K562 (cell line): Measurements from ENCODE around the gene SLAMF9. TPM values are rescaled to one million over a fixed set of nuclear protein-coding genes. Genes with fewer than 3 reads are reported as not detected.

Source experiments
- ATAC-seq: fragments of 200-7000 bp; cut with Tn5 transposase; 3 replicates; pipeline ENCODE4 v1.9.1; 2020; ENCODE audit warnings: moderate library complexity
- BruUV-seq: library from RNA; stranded (reverse); fragments of 400-500 nt; replicated peaks from 2 replicates; lab custom pipeline; 2021; lab: Mats Ljungman, UMichigan
- CTCF ChIA-PET: fragments of 300-600 bp; formaldehyde crosslinking; extraction: SDS; loops from one replicate; lab custom pipeline; 2021; ENCODE audit warnings: low intra/inter-chr PET ratio; lab: Yijun Ruan, JAX
- POLR2A ChIA-PET: fragments of 300-600, 350-650 bp; sonication (Branson Sonifier 250); formaldehyde crosslinking; extraction: SDS; loops from one replicate; lab custom pipeline; 2021; ENCODE audit warnings: antibody characterized with exemption, inconsistent platforms; lab: Yijun Ruan, JAX
- DNase-seq, 4 experiments: peaks; one replicate each; pipeline versions ENCODE4 v3.0.0 to v3.0.0-alpha.2; 2011 to 2018; ENCODE audit warnings: low spot score in 3 of 4, mixed read lengths in 3 of 4; ENCODE audit errors: extremely low read depth in 1 of 4
- FAIRE-seq: peaks from 2 replicates; lab custom pipeline; 2011; peaks lifted over from hg19 to GRCh38; lab: Jason Lieb, UNC
- H2AFZ ChIP-seq: 2 replicates; pipeline ENCODE4 v1.6.0; 2011; ENCODE audit warnings: low read depth, low read length, control low read depth, inconsistent platforms
- H3K27ac ChIP-seq: fragments of 200-600 bp; 3 replicates; pipeline ENCODE4 v1.8.0; 2011; ENCODE audit warnings: low read depth, mild to moderate bottlenecking, control low read depth, inconsistent platforms, low read length, moderate library complexity, mixed read lengths; ENCODE audit errors: extremely low read depth
- H3K27me3 ChIP-seq, 2 experiments: fragments of 300-600 bp in 1 of 2; 2 replicates in 1 of 2; 3 replicates in 1 of 2; pipeline versions ENCODE4 v1.6.0 to v1.8.0; 2011; ENCODE audit warnings: inconsistent platforms in 2 of 2, low read length in 2 of 2, mild to moderate bottlenecking in 1 of 2, mixed read lengths in 1 of 2, moderate library complexity in 1 of 2; ENCODE audit not compliant: control insufficient read depth in 2 of 2, insufficient read depth in 2 of 2
- H3K36me3 ChIP-seq: fragments of 300-600 bp; 3 replicates; pipeline ENCODE4 v1.8.0; 2011; ENCODE audit warnings: mild to moderate bottlenecking, low read length, inconsistent platforms; ENCODE audit not compliant: control insufficient read depth, insufficient read depth
- H3K4me1 ChIP-seq, 2 experiments: fragments of 200-600 bp in 1 of 2; replicated peaks in 1 of 2; 2 replicates in 1 of 2; 3 replicates in 1 of 2; pipeline versions ENCODE4 v1.5.1 to v1.8.0; 2011; ENCODE audit warnings: inconsistent platforms in 2 of 2, low read length in 2 of 2, mild to moderate bottlenecking in 1 of 2, mixed read lengths in 1 of 2, moderate library complexity in 1 of 2; ENCODE audit not compliant: control insufficient read depth in 2 of 2, insufficient read depth in 2 of 2
- H3K4me2 ChIP-seq: 2 replicates; pipeline ENCODE4 v1.6.1; 2011; ENCODE audit warnings: low read length, control low read depth, inconsistent platforms, mixed read lengths; ENCODE audit not compliant: insufficient read depth
- H3K4me3 ChIP-seq: fragments of 200-600 bp; sonication (generic), shearing (Covaris generic); 2 replicates; pipeline ENCODE4 v1.5.1; 2016; ENCODE audit warnings: control low read depth, inconsistent platforms
- H3K79me2 ChIP-seq: fragments of 200-600 bp; 3 replicates; pipeline ENCODE4 v1.8.0; 2011; ENCODE audit warnings: low read length, inconsistent platforms; ENCODE audit not compliant: control insufficient read depth, insufficient read depth
- H3K9ac ChIP-seq, 2 experiments: 2 replicates each; pipeline versions ENCODE4 v1.6.0 to v1.6.1; 2011; ENCODE audit warnings: low read depth in 2 of 2, low read length in 2 of 2, control low read depth in 1 of 2, inconsistent platforms in 1 of 2, mild to moderate bottlenecking in 1 of 2, mixed read lengths in 1 of 2; ENCODE audit not compliant: insufficient read depth in 1 of 2
- H3K9me1 ChIP-seq: one replicate; pipeline ENCODE4 v1.6.0; 2011; ENCODE audit warnings: inconsistent platforms, mild to moderate bottlenecking, low read length, moderate library complexity; ENCODE audit not compliant: control insufficient read depth, insufficient read depth
- H3K9me3 ChIP-seq: replicated peaks from 2 replicates; pipeline ENCODE4 v1.5.1; 2011; ENCODE audit warnings: low read depth, low read length, inconsistent platforms; ENCODE audit not compliant: control insufficient read depth, insufficient read depth
- H4K20me1 ChIP-seq: replicated peaks from 2 replicates; pipeline ENCODE4 v1.6.1; 2011; ENCODE audit warnings: low read length, inconsistent platforms, mixed read lengths; ENCODE audit not compliant: control insufficient read depth, insufficient read depth
- ATF7 ChIP-seq: fragments of 450-650 bp; IDR thresholded peaks from 2 replicates; pipeline ENCODE4 v1.7.1; 2014; ENCODE audit warnings: mild to moderate bottlenecking, moderate library complexity
- GTF2F1 ChIP-seq: IDR thresholded peaks from 2 replicates; pipeline ENCODE4 v1.6.1; 2011; ENCODE audit warnings: low read depth, low read length, improper control_type of control experiment
- HDAC2 ChIP-seq: fragments of 450-650 bp; IDR thresholded peaks from 2 replicates; pipeline ENCODE4 v1.6.1; 2016; ENCODE audit warnings: mild to moderate bottlenecking
- MCM3 ChIP-seq: fragments of 450-650 bp; IDR thresholded peaks from 2 replicates; pipeline ENCODE4 v1.6.1; 2016
- MTA3 ChIP-seq: fragments of 450-650 bp; formaldehyde crosslinking; IDR thresholded peaks from 2 replicates; pipeline ENCODE4 v1.6.1; 2017; ENCODE audit warnings: mild to moderate bottlenecking, borderline replicate concordance
- PHF8 ChIP-seq: fragments of 200-600 bp; sonication (generic); IDR thresholded peaks from 2 replicates; pipeline ENCODE4 v1.6.1; 2012; ENCODE audit warnings: mixed run types, mild to moderate bottlenecking, inconsistent platforms, low read length, moderate library complexity, borderline replicate concordance
- WGBS: fragments of 100-300 bp; shearing (Covaris generic); methylation state at CpG from one replicate; pipeline ENCODE4 v1.1.6; 2016; ENCODE audit warnings: low coverage, mixed read lengths; ENCODE audit not compliant: insufficient coverage; ENCODE audit errors: missing lambda C conversion rate; 5-methylcytosine and 5-hydroxymethylcytosine counted together
- in situ Hi-C: fragments of 300-500 bp; cut with MboI; formaldehyde crosslinking; loops from 4 replicates; pipeline ENCODE4 v1.15.0; 2018; ENCODE audit warnings: inconsistent platforms, mixed read lengths
- intact Hi-C: fragments of 100-400 bp; cut with micrococcal nuclease; formaldehyde crosslinking; loops from 2 replicates; pipeline ENCODE4 v1.14.2; 2022
- polyA plus RNA-seq, 8 experiments: library from polyadenylated mRNA; depleted of rRNA in 4 of 8; stranded (reverse) in 5 of 8; unstranded in 3 of 8; fragments of >200 nt; fragmentation: Nextera tagmentation in 2 of 8; fragmentation: Illumina TruSeq in 1 of 8; extraction: Ambion mirVana in 2 of 8; extraction: Trizol in 1 of 8; gene quantifications; 2 replicates each; pipeline versions ENCODE4 v1.2.1 to v1.2.3, GENCODE V29; 2011 to 2014; ENCODE audit warnings: inconsistent platforms in 1 of 8, missing spikeins in 1 of 8
- total RNA-seq, 7 experiments: library from RNA; depleted of rRNA in 6 of 7; stranded (reverse); fragments of >200 nt in 6 of 7; fragmentation: Illumina TruSeq in 2 of 7; extraction: Trizol in 2 of 7; gene quantifications; 2 replicates each; pipeline versions ENCODE4 v1.2.1 to v1.2.3, GENCODE V29; 2011 to 2021; ENCODE audit warnings: low replicate concordance in 1 of 7
- TF ChIP-seq, protein P1 (sequence below): sonication (generic); formaldehyde crosslinking; IDR thresholded peaks from 2 replicates; pipeline ENCODE4 v1.5.0; 2020; ENCODE audit warnings: missing genetic modification reagents
- TF ChIP-seq, protein P2 (sequence below): fragments of 450-650 bp; IDR thresholded peaks from 2 replicates; pipeline ENCODE4 v1.7.1; 2018; ENCODE audit warnings: mild to moderate bottlenecking, low read depth; ENCODE audit not compliant: partially characterized antibody
- TF ChIP-seq, protein P3 (sequence below): sonication (generic); formaldehyde crosslinking; IDR thresholded peaks from 2 replicates; pipeline ENCODE4 v1.8.0; 2022; ENCODE audit warnings: missing genetic modification reagents, mild to moderate bottlenecking, moderate library complexity, borderline replicate concordance
- TF ChIP-seq, protein P4 (sequence below): fragments of 450-650 bp; formaldehyde crosslinking; IDR thresholded peaks from 2 replicates; pipeline ENCODE4 v1.4.0; 2022; ENCODE audit warnings: mild to moderate bottlenecking, moderate library complexity
- TF ChIP-seq, protein P5 (sequence below): sonication (generic); formaldehyde crosslinking; IDR thresholded peaks from 2 replicates; pipeline ENCODE4 v1.9.0; 2022; ENCODE audit warnings: mild to moderate bottlenecking, missing genetic modification reagents

The SLAMF9 gene
- total and polyA plus RNA-seq, 9 of the 15 experiments (the other 6 are each of a cell fraction or from before 2014, with no cell fraction given), result 0.13 to 0.21 TPM; not detected in 7

DNA sequence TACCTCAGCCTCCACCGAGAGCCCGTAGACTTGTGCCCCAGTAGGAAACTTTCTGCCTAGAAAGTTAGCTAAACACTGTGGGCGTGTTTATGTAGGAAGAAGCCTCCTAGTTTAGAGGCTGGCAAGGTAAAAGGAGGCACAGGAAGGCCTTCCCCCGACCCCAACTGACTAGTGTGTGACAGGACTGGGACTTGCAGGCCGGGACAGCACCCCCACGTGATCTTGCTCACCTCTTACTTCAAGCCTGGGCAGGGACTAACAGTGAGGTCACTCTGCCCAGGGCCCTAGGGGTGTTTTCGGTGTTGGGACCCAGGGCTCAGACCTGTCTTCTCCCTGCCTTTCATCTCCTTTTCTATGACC is 28.3 kb downstream of the SLAMF9 start (continued):
- TF ChIP-seq HDAC2, result 0 out of 2 replicates have a peak, but pooled peaks have one; percentile 29
- 0 out of 2 replicates have a peak, but pooled peaks have one; percentile 35 for TF ChIP-seq ATF7
- TF ChIP-seq, protein P1, sequence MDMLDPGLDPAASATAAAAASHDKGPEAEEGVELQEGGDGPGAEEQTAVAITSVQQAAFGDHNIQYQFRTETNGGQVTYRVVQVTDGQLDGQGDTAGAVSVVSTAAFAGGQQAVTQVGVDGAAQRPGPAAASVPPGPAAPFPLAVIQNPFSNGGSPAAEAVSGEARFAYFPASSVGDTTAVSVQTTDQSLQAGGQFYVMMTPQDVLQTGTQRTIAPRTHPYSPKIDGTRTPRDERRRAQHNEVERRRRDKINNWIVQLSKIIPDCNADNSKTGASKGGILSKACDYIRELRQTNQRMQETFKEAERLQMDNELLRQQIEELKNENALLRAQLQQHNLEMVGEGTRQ (CRISPR knock-in tag), result peak; percentile 76
- 0 out of 2 replicates have a peak, but pooled peaks have one; percentile 31 for TF ChIP-seq MTA3

DNA sequence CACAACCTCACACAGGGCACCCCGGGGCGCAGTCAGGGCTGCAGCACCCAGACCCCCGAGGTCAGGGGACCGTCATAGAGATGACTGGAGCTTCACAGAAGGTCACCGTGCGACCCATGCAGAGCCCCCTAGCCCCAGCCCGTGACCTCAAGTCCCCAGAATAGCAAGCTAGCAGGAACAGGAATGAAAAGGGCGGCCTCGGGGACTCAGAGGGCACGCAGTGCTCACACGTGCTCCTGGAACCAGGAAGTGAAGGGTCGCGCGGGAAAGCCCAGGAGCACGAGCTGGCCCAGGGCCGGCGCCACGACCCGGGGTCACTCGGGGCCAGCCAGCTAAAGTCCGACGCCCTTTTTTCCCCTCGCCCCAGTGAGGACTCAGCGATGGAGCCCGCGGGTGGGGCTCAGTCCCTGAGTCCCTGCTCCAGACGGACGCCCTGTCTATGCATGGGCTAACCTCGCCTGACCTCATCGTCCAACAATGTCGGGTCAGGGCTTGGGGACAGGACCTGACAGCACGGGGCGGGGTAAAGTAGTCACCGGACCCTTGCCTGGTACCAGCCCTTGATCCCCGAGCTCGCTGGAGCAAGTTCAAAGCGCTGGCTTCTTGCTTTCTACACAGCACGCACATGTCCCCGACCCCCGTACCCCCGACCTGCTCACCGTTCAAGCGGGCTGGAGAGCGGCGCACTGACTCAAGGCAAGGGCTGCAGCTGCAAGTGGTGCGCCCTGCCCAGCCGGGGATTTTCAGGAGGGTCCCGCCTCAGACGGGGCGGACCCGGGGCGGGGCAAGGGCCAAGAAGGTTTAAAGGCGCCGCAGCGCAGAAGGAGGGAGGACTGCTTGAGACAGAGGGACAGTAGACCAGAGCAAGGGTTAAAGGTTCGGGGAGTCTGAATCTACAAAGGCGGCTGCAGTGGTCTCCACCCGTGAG is 29.0 kb downstream of the SLAMF9 start, which contains the start of gene TAGLN2:
Gene TAGLN2 (minus strand): TSS at position 717 of the 928 bp plus-strand sequence. CDS start 4,998 bp downstream, outside the sequence.
- FAIRE-seq, result peak; percentile 85
- TF ChIP-seq PHF8 (peak; percentile 77; the same call in 1 of the 2 replicates), GTF2F1 (peak; percentile 55; the same call in 1 of the 2 replicates), MCM3 (no peak)
- TF ChIP-seq, protein P2, sequence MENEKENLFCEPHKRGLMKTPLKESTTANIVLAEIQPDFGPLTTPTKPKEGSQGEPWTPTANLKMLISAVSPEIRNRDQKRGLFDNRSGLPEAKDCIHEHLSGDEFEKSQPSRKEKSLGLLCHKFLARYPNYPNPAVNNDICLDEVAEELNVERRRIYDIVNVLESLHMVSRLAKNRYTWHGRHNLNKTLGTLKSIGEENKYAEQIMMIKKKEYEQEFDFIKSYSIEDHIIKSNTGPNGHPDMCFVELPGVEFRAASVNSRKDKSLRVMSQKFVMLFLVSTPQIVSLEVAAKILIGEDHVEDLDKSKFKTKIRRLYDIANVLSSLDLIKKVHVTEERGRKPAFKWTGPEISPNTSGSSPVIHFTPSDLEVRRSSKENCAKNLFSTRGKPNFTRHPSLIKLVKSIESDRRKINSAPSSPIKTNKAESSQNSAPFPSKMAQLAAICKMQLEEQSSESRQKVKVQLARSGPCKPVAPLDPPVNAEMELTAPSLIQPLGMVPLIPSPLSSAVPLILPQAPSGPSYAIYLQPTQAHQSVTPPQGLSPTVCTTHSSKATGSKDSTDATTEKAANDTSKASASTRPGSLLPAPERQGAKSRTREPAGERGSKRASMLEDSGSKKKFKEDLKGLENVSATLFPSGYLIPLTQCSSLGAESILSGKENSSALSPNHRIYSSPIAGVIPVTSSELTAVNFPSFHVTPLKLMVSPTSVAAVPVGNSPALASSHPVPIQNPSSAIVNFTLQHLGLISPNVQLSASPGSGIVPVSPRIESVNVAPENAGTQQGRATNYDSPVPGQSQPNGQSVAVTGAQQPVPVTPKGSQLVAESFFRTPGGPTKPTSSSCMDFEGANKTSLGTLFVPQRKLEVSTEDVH, result peak; percentile 56
- TF ChIP-seq, protein P3, sequence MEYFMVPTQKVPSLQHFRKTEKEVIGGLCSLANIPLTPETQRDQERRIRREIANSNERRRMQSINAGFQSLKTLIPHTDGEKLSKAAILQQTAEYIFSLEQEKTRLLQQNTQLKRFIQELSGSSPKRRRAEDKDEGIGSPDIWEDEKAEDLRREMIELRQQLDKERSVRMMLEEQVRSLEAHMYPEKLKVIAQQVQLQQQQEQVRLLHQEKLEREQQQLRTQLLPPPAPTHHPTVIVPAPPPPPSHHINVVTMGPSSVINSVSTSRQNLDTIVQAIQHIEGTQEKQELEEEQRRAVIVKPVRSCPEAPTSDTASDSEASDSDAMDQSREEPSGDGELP (CRISPR knock-in tag), result peak; percentile 89
- TF ChIP-seq, protein P4, sequence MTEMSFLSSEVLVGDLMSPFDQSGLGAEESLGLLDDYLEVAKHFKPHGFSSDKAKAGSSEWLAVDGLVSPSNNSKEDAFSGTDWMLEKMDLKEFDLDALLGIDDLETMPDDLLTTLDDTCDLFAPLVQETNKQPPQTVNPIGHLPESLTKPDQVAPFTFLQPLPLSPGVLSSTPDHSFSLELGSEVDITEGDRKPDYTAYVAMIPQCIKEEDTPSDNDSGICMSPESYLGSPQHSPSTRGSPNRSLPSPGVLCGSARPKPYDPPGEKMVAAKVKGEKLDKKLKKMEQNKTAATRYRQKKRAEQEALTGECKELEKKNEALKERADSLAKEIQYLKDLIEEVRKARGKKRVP (CRISPR knock-in tag), result no peak
- TF ChIP-seq, protein P5, sequence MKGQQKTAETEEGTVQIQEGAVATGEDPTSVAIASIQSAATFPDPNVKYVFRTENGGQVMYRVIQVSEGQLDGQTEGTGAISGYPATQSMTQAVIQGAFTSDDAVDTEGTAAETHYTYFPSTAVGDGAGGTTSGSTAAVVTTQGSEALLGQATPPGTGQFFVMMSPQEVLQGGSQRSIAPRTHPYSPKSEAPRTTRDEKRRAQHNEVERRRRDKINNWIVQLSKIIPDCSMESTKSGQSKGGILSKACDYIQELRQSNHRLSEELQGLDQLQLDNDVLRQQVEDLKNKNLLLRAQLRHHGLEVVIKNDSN, result peak; percentile 64

More for the DNA sequence above, 29.0 kb downstream of the SLAMF9 start, which contains the start of gene TAGLN2:
- in situ Hi-C loops (no loop called here), intact Hi-C loops (loop anchor here (1.0 to 10.0 kb wide), 3 partner anchors 25 to 340 kb away; partner anchors contain the start of genes CFAP45 and DCAF8)
- CTCF ChIA-PET, result no interaction called here
- BruUV-seq, result TSS peak; percentile 53
- Histone ChIP-seq H3K9ac (peak within 1 kb of the TSS; percentile 93 to 99), H3K79me2 (peaks cover 55% of the 10 kb centered on the region), H4K20me1 (peaks cover 38% of the 10 kb centered on the region; the same call in 1 of the 2 replicates), H3K9me3 (no peaks in the 10 kb centered on the region), H3K36me3 (peaks cover 32% of the 10 kb centered on the region), H3K27ac (peak within 1 kb of the TSS; percentile 100), H3K4me1 (peaks cover 28 to 77% of the 10 kb centered on the region in 2 experiments), H3K4me3 (peak within 1 kb of the TSS; percentile 72), H3K27me3 (no peaks in the 10 kb centered on the region), H3K9me1 (peaks cover 12% of the 10 kb centered on the region), H3K4me2 (peak within 1 kb of the TSS; percentile 94), H2AFZ (peak within 1 kb of the TSS; percentile 81)
- ATAC-seq, result peak; percentile 83
- WGBS, result 1% methylated on average over 49 of the region's 58 CpGs
- POLR2A ChIA-PET, result interaction anchor here (0.6 to 4.2 kb wide), 14 partner anchors 8 to 337 kb away, joined by 3 to 35 read pairs (median 4); partner anchors contain the start of genes DCAF8 and DUSP23
- peak; percentile 86 to 95 (median 91) for DNase-seq
